ENCODE measurements around the gene POR.
"Not testable (repeated sequence)": the region's sequence is repeated elsewhere in the genome, so short reads cannot be mapped to it uniquely, and the experiment has no call there.

GRCh38 chr7:75907668-75908039, 7.3 kb upstream of the POR start:
- TF ChIP-seq CTCF (conservative IDR thresholded peaks at IDR 0.05; ENCODE audit: low read length); EZH2phosphoT487 (IDR thresholded peaks at IDR 0.05; ENCODE audit: borderline replicate concordance): not testable (repeated sequence)

Measured in Loucy (cell line).